Mucosa of stomach (tissue), 1 donor: ENCODE measurements around the gene NPBWR2.
"Not testable (repeated sequence)": the region's sequence is repeated elsewhere in the genome, so short reads cannot be mapped to it uniquely, and the experiment has no call there.

Source experiments
- H3K27me3 ChIP-seq: one replicate; pipeline ENCODE4 v1.7.0; 2013; ENCODE audit warnings: mild to moderate bottlenecking, low read length; ENCODE audit not compliant: control insufficient read depth, insufficient read depth
- H3K36me3 ChIP-seq: one replicate; pipeline ENCODE4 v1.7.0; 2013; ENCODE audit warnings: low read length; ENCODE audit not compliant: control insufficient read depth, insufficient read depth
- H3K4me1 ChIP-seq: one replicate; pipeline ENCODE4 v1.7.0; 2013; ENCODE audit warnings: mild to moderate bottlenecking, low read length; ENCODE audit not compliant: control insufficient read depth, insufficient read depth
- H3K4me3 ChIP-seq: one replicate; pipeline ENCODE4 v1.7.0; 2013; ENCODE audit warnings: low read length
- H3K9ac ChIP-seq: one replicate; pipeline ENCODE4 v1.7.0; 2013; ENCODE audit warnings: mild to moderate bottlenecking, low read length, moderate library complexity
- H3K9me3 ChIP-seq: one replicate; pipeline ENCODE4 v1.7.0; 2013; ENCODE audit warnings: mild to moderate bottlenecking, low read length, moderate library complexity; ENCODE audit not compliant: control insufficient read depth
- donor health status: Pancreatic carcinoma.

NPBWR2 gene

DNA sequence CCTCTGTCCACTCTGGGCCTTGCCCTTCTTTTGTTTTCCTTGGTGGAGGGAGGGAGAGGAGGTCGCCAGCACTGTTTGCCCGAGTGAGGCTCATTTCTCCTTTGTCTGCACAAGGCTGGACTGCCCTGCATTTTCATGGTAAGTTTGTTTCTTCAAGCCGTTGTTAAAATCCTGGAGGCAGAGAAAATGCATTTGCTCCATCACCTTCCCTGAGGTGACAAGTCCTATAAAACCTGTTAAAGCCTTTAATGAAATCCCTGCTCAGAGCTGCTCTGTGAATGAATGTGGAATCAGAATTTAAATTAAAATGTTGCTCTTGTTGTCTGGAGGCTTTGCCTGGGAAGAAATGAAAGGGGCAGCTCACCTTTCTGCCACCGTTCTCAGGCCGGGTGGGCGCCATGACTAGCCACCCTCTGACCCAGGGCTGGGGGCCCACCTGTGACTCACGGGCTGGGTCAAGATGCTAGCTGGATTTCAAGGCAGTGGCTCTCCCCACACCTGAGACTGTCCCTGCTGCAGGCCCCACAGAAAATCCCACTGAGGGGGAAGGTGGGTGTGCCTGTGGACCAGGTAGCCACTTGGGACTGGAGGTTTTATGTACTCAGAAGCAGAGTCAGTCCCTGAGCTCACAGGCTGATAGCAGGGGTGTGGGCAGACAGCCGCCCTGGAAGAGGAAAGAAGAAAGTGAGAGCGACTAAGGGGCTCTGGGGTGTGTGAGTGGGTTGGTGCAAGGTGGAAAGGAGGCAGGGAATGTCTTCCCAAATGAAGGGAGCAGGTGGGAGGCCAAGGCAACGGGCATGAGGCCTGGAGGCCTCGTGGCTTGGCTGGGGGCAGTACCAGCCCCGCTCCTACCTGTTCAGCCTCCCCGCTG lies 32.9 kb upstream of the NPBWR2 start:
- no peak overlapping the region for H3K4me3 ChIP-seq
- no peaks in the 10 kb centered on the region for H3K36me3 ChIP-seq
- H3K4me1 ChIP-seq: no peaks in the 10 kb centered on the region
- no peaks in the 10 kb centered on the region for H3K9me3 ChIP-seq
- H3K9ac ChIP-seq: no peak overlapping the region
- no peaks in the 10 kb centered on the region for H3K27me3 ChIP-seq

DNA sequence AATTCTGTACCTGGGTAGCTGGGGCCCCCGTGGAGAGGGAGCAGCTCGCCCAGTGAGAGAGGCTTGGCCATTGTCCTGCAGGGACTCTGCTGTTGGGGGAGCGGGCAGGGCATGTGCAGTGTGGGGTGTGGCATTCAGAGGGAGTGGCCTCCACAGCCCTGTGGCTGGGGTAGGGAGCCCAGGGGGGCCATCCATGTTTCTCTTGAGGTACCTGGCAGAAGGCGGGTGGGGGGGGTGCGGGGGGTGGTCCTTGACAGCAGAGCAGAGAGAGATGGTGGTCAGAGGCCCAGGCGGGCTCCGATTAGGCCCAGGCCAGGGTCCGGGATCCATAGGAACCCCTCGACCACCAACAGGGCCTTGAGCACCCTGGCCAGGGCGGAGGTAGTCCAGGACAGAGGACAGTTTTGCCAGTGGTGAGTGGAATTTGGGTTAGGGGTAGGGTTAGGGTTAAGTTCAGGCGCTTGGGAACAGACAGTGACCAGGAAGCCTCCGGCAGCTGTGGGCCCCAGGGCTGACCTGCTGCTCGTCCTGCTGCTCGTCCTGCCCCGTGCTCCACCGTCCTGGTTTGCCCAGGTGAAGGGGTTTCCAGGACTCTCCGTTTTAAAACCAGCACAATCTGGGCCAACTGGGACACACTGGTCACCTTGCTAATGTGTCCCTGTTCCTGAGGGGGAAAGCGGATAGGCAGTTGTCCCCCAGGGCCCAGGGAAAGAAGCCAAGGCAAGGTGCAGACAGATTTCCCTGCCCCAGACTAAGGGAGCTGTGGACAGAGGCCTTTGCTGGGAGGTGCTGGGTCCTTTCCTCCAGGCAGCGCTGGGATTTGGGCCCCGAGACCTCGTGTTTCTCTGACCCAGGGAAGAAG lies 32.1 kb upstream of the NPBWR2 start:
- H3K4me3 ChIP-seq: no peak overlapping the region
- no peaks in the 10 kb centered on the region for H3K27me3 ChIP-seq
- H3K9ac ChIP-seq: no peak overlapping the region
- H3K9me3 ChIP-seq: no peaks in the 10 kb centered on the region
- no peaks in the 10 kb centered on the region for H3K36me3 ChIP-seq
- H3K4me1 ChIP-seq: no peaks in the 10 kb centered on the region

DNA sequence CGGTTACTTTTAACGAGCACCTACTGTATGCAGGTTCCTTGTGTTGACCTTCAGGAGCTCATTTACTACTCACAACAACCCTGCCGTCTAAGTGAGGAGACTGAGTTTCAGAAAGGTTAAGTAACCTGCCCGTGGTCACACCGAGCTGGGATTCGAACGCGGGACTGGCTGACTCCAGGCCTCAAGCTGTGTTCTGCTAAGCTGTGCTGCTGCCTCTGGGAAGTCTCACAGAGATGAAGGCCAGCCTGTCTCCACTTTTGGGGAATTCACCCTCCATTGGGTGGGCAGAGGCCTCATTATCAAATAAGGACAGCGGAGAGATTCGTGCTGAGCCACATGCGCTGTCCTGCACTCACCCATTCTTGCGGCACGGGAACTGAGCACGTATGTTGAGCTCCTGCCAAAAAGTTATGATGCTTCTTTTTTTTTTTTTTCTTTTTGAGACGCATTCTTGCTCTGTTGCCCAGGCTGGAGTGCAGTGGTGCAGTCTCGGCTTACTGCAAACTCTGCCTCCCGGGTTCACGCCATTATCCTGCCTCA lies 31.0 kb upstream of the NPBWR2 start:
- H3K36me3 ChIP-seq: no peaks in the 10 kb centered on the region
- no peaks in the 10 kb centered on the region for H3K4me1 ChIP-seq
- H3K27me3 ChIP-seq: no peaks in the 10 kb centered on the region
- no peaks in the 10 kb centered on the region for H3K9me3 ChIP-seq
- no peak overlapping the region for H3K9ac ChIP-seq
- H3K4me3 ChIP-seq: no peak overlapping the region

DNA sequence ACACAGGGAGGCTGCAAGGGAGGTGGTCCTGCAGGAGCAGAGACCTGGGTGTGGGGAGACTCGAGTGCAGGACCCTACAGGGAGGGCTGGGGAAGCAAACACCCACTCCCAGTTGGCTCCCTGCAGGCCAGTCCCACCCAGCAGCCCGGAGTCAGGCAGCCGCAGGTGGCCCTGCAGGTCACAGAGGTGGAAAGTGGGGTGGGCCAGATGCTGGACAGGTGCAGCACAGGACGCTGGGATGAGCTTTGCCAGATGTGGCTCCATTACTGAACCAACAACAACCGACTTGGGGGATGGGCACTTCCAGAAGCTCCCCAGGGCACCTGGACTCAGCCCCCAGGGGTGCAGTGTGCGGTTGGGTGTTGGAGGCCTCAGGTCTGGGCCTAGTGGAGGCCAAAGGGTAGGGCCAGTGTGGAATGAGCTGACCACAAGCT lies 30.2 kb upstream of the NPBWR2 start:
- no peaks in the 10 kb centered on the region for H3K9me3 ChIP-seq
- H3K27me3 ChIP-seq: no peaks in the 10 kb centered on the region
- no peak overlapping the region for H3K9ac ChIP-seq
- H3K4me1 ChIP-seq: no peaks in the 10 kb centered on the region
- no peaks in the 10 kb centered on the region for H3K36me3 ChIP-seq
- no peak overlapping the region for H3K4me3 ChIP-seq

DNA sequence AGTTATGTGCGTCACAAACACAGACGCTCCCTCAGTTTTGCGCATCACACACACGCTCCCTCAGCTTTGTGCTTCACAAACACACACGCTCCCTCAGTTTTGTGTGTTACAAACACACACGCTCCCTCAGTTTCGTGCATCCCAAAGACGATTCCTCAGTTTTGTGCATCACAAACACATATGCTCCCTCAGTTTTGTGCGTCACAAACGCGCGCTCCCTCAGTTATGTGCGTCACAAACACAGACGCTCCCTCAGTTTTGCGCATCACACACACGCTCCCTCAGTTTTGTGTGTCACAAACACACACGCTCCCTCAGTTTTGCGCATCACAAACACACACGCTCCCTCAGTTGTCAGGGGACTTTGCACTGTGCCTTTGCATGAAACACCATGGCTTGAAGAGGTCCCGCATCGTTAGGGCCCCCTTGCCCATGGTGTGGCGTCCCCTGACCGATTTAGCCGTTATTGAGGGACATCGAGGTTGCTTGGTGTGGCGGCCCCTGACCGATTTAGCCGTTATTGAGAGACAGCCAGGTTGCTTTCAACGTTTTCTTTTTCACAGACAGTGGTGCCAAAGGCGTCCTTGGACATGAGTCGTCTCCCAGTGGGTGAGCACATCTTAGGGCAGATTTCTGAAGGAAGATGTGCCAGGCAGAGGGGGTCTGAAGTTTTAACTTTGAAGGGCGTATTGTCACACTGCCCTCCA lies 28.8 kb upstream of the NPBWR2 start:
- no peaks in the 10 kb centered on the region for H3K9me3 ChIP-seq
- H3K9ac ChIP-seq: no peak overlapping the region
- H3K4me1 ChIP-seq: no peaks in the 10 kb centered on the region
- no peak overlapping the region for H3K4me3 ChIP-seq
- H3K27me3 ChIP-seq: no peaks in the 10 kb centered on the region
- no peaks in the 10 kb centered on the region for H3K36me3 ChIP-seq

DNA sequence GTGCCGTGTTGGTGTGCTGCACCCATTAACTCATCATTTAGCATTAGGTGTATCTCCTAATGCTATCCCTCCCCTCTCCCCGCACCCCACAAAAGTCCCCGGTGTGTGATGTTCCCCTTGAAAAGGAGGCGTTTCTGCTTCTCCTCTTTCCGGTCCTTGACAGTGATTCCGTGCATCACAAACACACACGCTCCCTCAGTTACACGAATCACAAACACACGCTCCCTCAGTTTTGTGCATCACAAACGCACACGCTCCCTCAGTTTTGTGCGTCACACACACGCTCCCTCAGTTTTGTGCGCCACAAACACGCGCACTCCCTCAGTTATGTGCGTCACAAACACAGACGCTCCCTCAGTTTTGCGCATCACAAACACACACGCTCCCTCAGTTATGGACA lies 27.4 kb upstream of the NPBWR2 start:
- not testable (repeated sequence) for H3K9me3 ChIP-seq, H3K9ac ChIP-seq, H3K36me3 ChIP-seq, H3K4me3 ChIP-seq, H3K4me1 ChIP-seq, H3K27me3 ChIP-seq

DNA sequence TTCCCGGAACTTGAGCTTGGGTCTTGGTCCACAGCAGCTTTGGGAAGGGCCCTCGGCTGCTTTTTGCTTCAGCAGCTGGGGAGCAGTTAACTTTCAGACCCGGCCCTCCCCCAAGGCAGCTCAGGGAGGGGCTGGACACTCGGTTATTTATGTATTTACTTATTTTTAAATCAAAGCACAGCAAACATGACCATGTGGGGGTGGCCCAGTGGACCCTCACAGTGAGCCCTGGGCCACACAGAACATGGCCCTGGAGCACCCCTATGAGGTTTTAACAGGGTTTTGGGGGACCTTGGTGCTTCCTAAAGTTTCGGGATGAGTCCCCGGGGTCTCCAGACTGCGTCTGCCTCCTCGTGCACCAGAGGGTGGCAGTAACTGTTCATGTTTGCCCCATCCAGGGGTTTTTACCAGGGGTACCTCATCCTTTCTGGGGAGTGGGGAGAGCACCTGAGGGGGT lies 26.6 kb upstream of the NPBWR2 start:
- no peak overlapping the region for H3K9ac ChIP-seq
- H3K27me3 ChIP-seq: no peaks in the 10 kb centered on the region
- H3K4me1 ChIP-seq: no peaks in the 10 kb centered on the region
- H3K9me3 ChIP-seq: no peaks in the 10 kb centered on the region
- no peaks in the 10 kb centered on the region for H3K36me3 ChIP-seq
- H3K4me3 ChIP-seq: no peak overlapping the region

DNA sequence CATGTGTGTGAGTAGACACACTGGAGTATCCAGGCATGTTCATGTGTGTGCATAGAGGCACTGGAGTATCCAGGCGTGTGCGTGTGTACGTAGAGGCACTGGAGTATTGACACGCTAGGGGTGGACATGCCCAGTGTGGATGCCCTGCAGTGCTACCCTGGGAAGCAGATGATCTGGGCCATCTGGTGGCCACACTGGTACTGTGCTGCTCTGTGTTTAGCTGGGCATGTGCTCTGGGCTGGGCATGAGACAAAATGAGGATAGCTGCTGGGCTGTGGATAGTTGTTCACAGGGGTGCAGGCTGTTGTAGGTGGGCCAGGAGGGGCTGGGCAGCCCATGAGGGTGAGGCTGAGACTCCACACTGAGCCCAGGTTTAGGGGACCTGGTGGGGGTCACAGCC lies 24.0 kb upstream of the NPBWR2 start:
- no peaks in the 10 kb centered on the region for H3K4me1 ChIP-seq
- H3K9ac ChIP-seq: no peak overlapping the region
- no peaks in the 10 kb centered on the region for H3K9me3 ChIP-seq
- no peaks in the 10 kb centered on the region for H3K27me3 ChIP-seq
- no peaks in the 10 kb centered on the region for H3K36me3 ChIP-seq
- H3K4me3 ChIP-seq: no peak overlapping the region

DNA sequence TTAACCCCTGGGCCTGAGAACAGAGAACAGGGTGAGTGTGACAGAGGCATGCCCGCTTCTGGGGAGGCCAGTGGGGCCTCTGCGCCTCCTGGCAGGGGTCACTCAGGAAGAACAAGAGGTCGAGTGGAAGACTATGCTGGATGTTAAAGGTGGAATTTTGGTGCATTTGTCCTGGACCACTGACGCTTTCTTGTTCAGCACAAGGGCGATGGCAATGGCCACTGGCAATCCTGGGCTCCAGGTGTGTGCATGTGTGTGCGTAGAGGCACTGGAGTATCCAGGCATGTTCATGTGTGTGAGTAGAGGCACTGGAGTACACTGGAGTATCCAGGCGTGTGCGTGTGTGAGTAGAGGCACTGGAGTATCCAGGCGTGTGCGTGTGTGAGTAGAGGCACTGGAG lies 23.5 kb upstream of the NPBWR2 start:
- Histone ChIP-seq H3K27me3 (no peaks in the 10 kb centered on the region), H3K9ac (no peak overlapping the region), H3K4me3 (no peak overlapping the region), H3K36me3 (no peaks in the 10 kb centered on the region), H3K4me1 (no peaks in the 10 kb centered on the region), H3K9me3 (no peaks in the 10 kb centered on the region)

DNA sequence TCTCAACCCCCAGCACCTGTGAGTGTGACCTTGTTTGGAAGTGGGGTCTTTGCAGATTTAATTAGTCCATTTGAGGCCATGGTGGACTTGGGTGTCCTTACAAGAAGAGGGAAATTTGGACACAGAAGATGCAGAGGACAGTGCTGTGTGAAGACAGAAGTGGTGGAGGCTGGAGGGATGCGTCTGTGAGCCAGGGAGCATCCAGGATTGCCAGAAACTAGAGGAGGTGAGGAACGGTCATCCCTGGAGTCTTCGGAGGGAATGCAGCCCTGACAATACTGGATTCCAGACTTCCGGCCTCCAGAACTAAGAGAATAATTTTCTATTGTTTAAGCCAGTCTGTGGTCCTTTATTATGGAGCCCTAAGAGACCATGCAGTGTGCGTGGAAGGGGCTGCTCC lies 22.9 kb upstream of the NPBWR2 start:
- H3K36me3 ChIP-seq: no peaks in the 10 kb centered on the region
- no peaks in the 10 kb centered on the region for H3K9me3 ChIP-seq
- H3K4me3 ChIP-seq: no peak overlapping the region
- H3K4me1 ChIP-seq: no peaks in the 10 kb centered on the region
- no peak overlapping the region for H3K9ac ChIP-seq
- no peaks in the 10 kb centered on the region for H3K27me3 ChIP-seq

DNA sequence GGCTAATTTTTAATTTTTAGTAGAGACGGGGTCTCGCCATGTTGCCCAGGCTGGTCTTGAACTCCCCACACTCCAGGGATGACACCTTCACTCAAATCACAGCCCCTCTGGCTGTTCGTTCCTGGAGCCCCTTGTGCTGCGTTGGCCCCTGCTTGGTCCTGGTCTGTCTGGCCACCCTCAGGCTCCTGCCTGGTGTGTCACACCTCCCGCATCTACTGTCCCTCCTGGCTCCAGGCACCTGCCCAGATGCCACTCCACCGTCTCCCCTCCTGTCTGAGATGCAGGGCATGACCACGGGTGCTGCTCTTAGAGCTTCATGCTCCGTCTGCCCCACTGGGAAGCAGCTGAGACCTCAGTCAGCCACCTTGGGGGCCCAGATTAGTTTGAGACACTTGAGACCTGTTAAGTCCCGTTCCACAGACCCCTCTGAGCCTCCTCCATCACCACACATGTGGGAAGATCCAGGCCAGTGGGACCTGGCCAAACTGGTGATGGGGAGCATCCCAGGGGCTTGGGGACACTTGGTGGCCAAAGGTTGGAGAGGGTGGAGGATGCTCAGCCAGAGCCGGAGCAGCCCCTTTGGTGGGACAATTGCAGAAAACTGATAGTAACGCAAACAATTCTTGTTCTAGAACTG lies 21.9 kb upstream of the NPBWR2 start:
- H3K27me3 ChIP-seq: no peaks in the 10 kb centered on the region
- H3K9me3 ChIP-seq: no peaks in the 10 kb centered on the region
- no peaks in the 10 kb centered on the region for H3K4me1 ChIP-seq
- H3K9ac ChIP-seq: no peak overlapping the region
- H3K4me3 ChIP-seq: no peak overlapping the region
- H3K36me3 ChIP-seq: no peaks in the 10 kb centered on the region
